Measurements from ENCODE around the gene ACO2.

DNA sequence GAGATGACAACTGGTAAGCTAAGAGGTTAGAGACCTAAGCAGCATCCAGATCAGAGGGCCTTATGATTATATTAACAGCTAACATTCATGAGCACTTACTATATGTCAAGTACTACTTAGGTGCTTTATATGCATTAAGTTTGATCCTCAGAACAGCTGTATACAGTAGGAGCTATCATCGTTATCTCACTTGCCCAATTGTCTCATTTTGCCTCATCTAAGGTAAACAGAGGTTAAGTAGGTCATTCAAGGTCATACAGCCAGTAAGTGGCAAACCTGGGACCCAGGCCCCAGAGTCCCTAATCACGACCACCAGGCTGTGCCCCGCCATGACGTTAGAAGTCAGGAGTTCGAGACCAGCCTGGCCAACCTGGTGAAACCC, 79.9 kb downstream of the ACO2 start:
- TF ChIP-seq POLR2AphosphoS5 (IDR thresholded peaks at IDR 0.05; ENCODE audit: low read depth, low read length) (no peak), TAF1 (IDR thresholded peaks at IDR 0.05; ENCODE audit: borderline replicate concordance, low read depth, low read length) (no peak), POLR2A (IDR thresholded peaks at IDR 0.05; ENCODE audit: low read depth, low read length) (no peak)

All from GM12892 (cell line).